Measurements from ENCODE around the gene LRRFIP1. TPM values are rescaled to one million over a fixed set of nuclear protein-coding genes. Genes with fewer than 3 reads are reported as not detected.

The LRRFIP1 gene
- total and polyA plus RNA-seq, 4 donors = 79.7 to 194 (median 94.1) TPM

DNA sequence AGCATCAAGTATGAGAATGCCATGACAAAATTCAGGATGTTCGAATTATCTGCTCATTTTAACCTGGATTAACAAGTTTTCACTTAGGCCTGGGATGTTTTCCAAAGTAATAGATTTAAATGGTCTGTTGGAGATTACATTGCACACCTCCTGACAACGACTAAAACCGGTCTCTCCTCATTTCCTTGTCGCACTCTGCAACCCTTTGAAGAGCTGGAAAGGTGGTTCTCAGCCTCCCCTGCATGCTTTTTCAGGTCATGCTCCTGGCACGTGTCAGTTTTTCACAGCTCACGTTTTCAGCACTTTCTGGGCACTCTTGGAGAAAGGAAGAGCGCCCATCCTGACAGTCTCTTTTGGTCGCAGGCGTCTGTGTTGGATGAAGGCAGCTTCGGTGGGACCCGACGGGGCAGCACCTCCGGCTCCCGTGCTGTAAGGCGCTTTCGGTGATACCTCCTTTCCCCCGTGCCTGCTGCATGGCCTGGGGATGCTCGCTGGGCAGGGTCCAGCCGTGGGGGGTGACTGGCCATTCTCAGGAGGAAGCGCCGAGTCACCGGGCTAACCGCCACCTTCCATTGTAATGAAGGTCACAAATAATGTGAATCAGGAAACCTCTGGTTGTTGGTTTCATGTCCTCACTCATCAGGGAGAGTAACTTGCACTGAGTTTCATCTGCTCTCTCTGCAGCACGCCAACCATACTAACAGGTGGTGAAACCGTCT, 107.7 kb downstream of the LRRFIP1 start:
- DNase-seq = peak; percentile 32 to 71 (median 33)
- H3K9me3 ChIP-seq (ENCODE audit: control insufficient read depth in 4 of 4, insufficient read depth in 3 of 4, low read length in 3 of 4) = peaks cover 0 to 2% (median 0%) of the 10 kb centered on the region in 4 donors
- peak overlapping the region; percentile 51 to 78 for H3K27ac ChIP-seq (ENCODE audit: low read depth in 1 of 2, low read length in 1 of 2)
- no peak overlapping the region for H3K9ac ChIP-seq (ENCODE audit: insufficient read depth in 1 of 2, low read length in 2 of 2)
- H3K36me3 ChIP-seq (ENCODE audit: control insufficient read depth in 4 of 4, insufficient read depth in 4 of 4, low read length in 4 of 4) = peaks cover 4 to 6% (median 5%) of the 10 kb centered on the region in 4 donors
- ATAC-seq (ENCODE audit: insufficient read depth, low FRiP score) = no peak
- no peaks in the 10 kb centered on the region for H3K27me3 ChIP-seq (ENCODE audit: control insufficient read depth in 3 of 3, insufficient read depth in 3 of 3, low read length in 2 of 3)
- TF ChIP-seq, protein P1, sequence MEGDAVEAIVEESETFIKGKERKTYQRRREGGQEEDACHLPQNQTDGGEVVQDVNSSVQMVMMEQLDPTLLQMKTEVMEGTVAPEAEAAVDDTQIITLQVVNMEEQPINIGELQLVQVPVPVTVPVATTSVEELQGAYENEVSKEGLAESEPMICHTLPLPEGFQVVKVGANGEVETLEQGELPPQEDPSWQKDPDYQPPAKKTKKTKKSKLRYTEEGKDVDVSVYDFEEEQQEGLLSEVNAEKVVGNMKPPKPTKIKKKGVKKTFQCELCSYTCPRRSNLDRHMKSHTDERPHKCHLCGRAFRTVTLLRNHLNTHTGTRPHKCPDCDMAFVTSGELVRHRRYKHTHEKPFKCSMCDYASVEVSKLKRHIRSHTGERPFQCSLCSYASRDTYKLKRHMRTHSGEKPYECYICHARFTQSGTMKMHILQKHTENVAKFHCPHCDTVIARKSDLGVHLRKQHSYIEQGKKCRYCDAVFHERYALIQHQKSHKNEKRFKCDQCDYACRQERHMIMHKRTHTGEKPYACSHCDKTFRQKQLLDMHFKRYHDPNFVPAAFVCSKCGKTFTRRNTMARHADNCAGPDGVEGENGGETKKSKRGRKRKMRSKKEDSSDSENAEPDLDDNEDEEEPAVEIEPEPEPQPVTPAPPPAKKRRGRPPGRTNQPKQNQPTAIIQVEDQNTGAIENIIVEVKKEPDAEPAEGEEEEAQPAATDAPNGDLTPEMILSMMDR (IDR thresholded peaks at IDR 0.05; ENCODE audit: control extremely low read depth, extremely low read depth) = no peak
- H3K4me1 ChIP-seq (ENCODE audit: control insufficient read depth in 5 of 5, insufficient read depth in 5 of 5, low read length in 5 of 5) = peaks cover 12 to 39% (median 25%) of the 10 kb centered on the region in 5 donors
- no peak overlapping the region for H3K4me3 ChIP-seq
- 71 to 76% methylated on average over 25 of the region's 25 CpGs for WGBS, 2 donors

DNA sequence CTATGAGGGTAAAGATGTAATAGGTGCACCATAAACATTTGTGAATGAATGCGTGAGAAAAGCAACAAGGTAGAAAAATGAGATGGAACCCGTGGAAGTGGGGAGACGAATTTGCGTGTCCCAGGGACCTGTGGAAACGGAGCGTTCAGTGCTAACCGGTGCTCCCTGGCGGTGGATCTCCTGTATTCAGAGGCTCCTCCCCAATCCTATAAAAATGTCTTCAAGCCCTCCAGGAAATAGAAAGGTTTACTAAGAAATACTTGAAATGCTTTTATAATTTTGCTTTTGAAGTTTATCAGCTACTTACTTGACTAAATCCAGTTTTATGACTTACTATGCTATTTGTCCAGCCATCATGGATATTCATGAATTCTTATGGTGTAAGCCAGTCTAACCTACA, 108.4 kb downstream of the LRRFIP1 start:
- peak in 2 of 3 donors; percentile 20 to 56 for DNase-seq

DNA sequence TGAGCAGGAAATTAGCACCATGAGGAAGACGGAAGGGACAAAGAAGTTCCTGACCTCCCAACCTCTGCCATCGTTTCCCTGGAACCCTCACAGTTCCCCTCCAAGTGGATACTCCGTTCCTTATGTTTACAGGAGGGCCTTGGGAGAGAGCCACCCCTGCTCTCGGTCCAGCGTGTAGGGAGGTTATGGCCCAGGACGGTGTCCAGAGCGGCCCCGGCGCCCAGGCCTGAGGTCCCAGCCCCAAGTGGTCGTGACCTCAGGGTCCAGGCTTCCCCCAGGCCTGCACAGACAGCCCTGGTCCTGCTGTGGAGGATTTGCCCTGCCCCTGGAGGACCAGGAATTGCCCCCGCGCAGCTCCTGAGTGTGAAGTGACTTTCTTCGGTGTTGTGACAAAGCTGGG, 109.4 kb downstream of the LRRFIP1 start:
- Histone ChIP-seq H3K4me1 (ENCODE audit: control insufficient read depth in 5 of 5, insufficient read depth in 5 of 5, low read length in 5 of 5) (peaks cover 9 to 34% (median 24%) of the 10 kb centered on the region in 5 donors), H3K4me3 (no peak overlapping the region), H3K27ac (ENCODE audit: low read depth in 1 of 2, low read length in 1 of 2) (peak overlapping the region in 1 of 2 donors; percentile 62), H3K27me3 (ENCODE audit: control insufficient read depth in 3 of 3, insufficient read depth in 3 of 3, low read length in 2 of 3) (no peaks in the 10 kb centered on the region), H3K36me3 (ENCODE audit: control insufficient read depth in 4 of 4, insufficient read depth in 4 of 4, low read length in 4 of 4) (peaks cover 4 to 9% (median 5%) of the 10 kb centered on the region in 4 donors), H3K9me3 (ENCODE audit: control insufficient read depth in 4 of 4, insufficient read depth in 3 of 4, low read length in 3 of 4) (peaks cover 0 to 2% (median 0%) of the 10 kb centered on the region in 4 donors), H3K9ac (ENCODE audit: insufficient read depth in 1 of 2, low read length in 2 of 2) (peak overlapping the region in 1 of 2 donors; percentile 7)
- ATAC-seq (ENCODE audit: insufficient read depth, low FRiP score) (no peak), DNase-seq (no peak)
- WGBS, 2 donors = 73 to 84% methylated on average over 13 of the region's 13 CpGs
- TF ChIP-seq, protein P1 (IDR thresholded peaks at IDR 0.05; ENCODE audit: control extremely low read depth, extremely low read depth) = no peak

More for the DNA sequence above, 108.4 kb downstream of the LRRFIP1 start:
- Histone ChIP-seq H3K27me3 (ENCODE audit: control insufficient read depth in 3 of 3, insufficient read depth in 3 of 3, low read length in 2 of 3) (no peaks in the 10 kb centered on the region), H3K9ac (ENCODE audit: insufficient read depth in 1 of 2, low read length in 2 of 2) (no peak overlapping the region), H3K27ac (ENCODE audit: low read depth in 1 of 2, low read length in 1 of 2) (peak overlapping the region in 1 of 2 donors; percentile 15), H3K4me1 (ENCODE audit: control insufficient read depth in 5 of 5, insufficient read depth in 5 of 5, low read length in 5 of 5) (peaks cover 12 to 39% (median 25%) of the 10 kb centered on the region in 5 donors), H3K36me3 (ENCODE audit: control insufficient read depth in 4 of 4, insufficient read depth in 4 of 4, low read length in 4 of 4) (peaks cover 4 to 7% (median 5%) of the 10 kb centered on the region in 4 donors), H3K9me3 (ENCODE audit: control insufficient read depth in 4 of 4, insufficient read depth in 3 of 4, low read length in 3 of 4) (peaks cover 0 to 2% (median 0%) of the 10 kb centered on the region in 4 donors), H3K4me3 (no peak overlapping the region)
- no peak for ATAC-seq (ENCODE audit: insufficient read depth, low FRiP score)
- WGBS, 2 donors = 72 to 81% methylated on average over 8 of the region's 8 CpGs
- TF ChIP-seq, protein P1 (IDR thresholded peaks at IDR 0.05; ENCODE audit: control extremely low read depth, extremely low read depth) = no peak
